NCI-H1930 (cell line): ENCODE measurements around the gene TRMO.

Experiments used
- DNase-seq, 2 experiments: peaks; one replicate each; lab custom pipeline; 2025; lab: John Stamatoyannopoulos, UW

TRMO gene

DNA sequence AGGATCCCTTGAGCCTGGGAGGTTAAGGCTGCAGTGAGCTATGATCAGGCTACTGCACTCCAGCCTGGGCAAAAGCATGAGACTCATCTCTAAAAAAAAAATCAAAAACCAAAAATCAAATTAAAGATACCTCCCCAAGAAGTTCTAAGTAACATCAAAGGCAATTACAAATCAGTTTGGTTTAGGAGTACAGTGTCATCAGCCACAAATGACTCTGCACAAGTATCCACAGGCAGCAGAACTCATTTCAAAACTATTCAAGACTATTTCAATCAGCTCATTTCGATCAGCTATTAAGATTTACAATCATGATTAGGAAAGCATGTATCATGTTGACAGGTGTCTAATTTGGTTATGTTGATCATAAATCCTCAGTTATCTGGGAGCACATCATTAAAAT, 19.1 kb downstream of the TRMO start:
- DNase-seq: no peak

DNA sequence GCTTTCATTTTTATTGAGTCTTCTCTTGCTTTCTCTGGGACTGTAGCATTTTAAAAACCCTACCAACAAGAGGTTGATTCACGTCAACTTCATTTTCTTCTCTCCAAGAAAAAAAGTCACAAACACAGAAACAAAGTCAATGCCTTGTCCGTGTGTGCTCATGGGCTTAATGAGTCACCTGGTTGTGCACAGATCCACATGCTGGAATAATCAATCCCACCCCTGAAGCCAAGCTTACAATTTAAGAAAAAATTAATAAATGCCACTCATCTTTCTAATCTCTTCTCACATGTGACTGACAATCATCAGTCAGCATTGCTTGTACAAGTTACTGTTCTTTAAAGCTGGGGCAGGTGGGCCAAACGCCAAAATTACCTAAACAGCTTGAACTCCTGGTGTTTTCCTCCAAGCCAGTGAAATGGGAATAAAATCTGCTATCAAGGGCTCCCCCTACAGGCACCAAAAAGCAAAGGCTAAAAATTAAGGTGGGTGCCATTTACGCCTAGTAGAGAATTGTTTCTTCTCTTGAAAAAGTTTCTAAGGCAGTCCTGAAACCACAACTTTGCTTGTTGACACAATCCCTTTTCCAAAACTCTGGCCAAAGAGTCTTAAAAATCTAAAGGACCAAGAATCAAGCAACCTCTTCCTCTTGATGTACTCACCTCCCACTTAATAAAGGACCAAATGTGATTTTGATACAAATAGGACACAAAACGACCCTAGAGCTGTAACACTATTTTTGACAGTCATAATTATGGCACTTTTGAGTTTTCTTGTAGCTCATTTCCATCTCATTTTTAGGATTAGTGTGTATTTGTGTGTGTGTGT, 21.3 kb downstream of the TRMO start:
- DNase-seq: peak in 1 of 2 experiments; percentile 16

DNA sequence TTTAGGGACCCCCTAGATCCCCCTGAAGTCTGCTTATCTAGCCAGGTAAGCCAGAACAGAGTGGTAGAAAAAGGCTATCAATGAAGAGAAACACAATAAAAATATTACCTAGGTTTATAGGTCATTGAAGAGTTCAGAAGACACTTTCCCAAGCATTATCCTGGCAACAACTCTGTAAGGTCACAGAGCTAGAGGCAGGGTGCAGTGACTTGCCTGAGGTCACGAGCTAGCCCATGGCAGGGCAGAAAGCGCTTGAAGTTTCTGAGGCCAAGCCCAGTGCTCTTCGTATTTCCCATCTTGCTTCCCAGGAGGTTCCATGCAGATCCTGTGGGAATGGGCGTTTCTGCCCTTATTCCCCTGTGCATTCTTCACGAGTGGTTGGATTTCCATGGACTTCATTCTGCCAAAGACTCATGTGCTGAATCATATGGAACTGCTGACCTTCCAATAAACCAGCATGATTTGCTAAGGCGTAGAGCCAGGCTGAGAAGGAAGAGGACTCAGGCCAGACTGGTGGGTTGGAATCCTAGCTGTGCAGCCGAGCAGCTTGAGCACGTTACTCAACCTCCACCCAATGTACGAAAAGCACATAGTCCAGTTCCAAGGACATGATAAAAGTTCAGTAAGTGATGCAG, 22.1 kb downstream of the TRMO start:
- DNase-seq: no peak

DNA sequence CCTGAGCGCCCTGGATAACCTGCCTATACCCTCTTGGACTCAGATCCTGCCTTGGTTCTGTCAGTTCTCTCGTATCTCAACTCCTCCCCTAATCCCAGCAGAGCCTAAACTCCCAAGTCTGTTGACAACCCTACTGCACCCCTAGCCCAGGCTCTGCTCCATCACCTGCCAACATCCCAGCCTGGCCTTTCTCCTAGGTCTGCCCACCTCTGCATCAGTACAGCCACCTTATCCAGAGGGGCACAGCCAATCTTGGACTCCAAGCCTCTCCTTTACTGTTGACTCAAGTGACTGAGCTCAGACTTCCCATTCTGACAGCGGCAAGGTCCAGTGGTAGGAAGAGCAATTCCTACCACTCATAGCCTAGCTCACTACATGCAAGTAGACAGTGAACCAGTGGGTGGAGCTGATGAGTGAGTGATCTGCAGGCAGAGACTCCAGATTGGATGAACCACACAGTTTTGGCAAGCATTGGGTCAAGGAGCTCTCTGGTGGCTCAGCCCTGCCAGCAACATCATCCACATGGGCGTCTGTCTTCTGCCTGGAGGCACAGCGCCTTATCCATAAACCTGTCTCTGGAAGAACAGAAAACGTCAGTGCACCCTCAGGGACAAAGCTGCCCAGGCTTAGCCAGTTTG, 26.5 kb downstream of the TRMO start:
- DNase-seq: no peak

DNA sequence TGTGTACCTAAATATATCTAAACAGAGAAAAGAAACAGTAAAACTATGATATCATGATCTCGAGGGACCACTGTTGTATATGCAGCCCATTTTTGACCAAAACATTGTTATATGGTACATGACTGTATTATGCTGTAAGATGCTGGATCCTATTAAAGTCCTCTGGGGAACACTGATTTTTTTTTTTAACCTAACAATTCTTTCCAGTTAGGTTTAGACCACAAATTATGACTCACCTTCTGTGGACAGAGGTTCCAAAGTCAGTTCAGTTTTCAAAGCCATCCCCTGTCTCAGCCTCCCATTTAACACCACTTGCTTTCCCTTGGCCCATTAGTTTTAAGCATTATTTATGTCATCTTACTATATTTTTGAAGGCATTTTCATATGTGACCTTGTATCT, 27.1 kb downstream of the TRMO start:
- no peak for DNase-seq

DNA sequence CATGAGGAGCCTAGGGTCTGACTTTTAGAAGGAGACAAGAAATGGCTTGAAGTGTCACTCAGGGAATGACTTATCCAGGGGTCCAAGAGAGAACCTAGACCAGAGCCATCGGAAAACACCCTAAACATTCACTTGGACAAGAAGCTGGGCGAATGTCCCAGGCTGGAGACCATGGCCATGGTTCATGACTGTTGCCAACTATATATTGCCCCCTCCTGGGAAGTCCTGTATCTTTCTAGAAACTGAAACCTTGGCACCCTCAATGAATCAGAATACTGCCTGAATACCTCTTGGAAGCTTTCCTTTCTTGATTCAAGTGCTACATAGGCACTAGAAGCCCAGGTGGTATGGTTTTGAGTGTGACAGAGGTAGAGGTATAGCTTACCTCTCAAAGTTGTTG, 29.9 kb downstream of the TRMO start:
- DNase-seq: no peak

DNA sequence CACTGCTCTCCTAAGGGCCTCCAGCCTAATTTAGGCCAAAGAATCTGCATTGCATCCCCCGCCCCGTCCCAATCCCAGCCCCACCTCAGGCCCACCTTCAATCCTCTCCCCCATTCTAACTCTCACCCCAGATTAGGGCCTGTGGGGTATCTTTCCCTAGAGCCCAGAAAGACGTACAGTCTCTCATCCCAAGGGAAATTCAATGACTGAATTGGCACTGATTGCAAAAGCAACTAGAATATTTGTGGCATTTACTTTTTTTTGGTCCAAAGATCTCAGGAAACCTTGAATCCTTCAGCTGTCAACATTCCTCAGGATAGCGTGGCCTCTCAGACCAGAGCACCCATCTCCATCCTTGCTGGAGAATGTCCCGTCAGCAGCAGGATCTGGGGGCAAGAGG, 30.6 kb downstream of the TRMO start:
- no peak for DNase-seq

DNA sequence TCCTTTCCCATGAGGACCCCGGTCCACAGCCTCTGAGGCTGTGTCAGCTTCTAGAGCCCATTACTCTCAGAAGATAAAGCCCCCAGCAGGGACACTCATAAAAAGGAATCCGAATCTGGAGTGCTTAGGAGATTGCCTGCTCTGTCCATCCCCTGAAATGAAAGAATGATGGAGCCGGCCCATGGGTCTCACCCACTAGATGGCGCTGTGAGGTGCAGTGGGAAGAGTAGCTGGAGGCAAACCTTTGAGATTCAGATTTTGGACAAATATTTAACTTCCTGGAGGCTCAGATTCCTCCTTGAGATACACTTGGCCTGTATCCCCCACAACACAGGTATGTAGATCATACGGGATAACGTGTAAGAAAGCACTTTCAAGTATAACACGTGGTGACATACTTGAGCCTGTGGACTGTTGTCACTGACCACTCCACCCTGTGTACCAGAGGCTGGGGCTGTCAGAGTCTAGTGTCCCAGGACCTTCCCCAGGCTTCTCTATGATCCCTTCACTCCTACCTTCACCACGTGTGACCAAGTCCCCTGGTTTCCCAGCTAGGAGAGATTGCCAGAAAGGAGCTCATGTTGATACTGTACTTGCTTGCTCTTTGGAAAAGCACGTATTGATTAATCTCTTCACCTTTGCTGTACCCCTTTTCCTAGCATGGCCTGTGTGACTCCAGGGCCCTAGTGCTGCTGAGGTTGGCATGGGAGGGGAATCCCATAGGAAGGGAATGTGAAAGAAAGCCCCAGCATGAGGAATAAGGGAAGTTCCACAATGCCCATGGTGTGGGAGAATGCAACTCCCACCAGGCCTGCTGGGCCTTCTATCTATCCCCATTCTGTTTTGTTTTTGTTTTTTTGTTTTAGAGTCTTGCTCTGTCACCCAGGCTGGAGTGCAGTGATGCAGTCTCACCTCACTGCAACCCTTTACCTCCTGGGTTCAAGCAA, 32.1 kb downstream of the TRMO start:
- no peak for DNase-seq

DNA sequence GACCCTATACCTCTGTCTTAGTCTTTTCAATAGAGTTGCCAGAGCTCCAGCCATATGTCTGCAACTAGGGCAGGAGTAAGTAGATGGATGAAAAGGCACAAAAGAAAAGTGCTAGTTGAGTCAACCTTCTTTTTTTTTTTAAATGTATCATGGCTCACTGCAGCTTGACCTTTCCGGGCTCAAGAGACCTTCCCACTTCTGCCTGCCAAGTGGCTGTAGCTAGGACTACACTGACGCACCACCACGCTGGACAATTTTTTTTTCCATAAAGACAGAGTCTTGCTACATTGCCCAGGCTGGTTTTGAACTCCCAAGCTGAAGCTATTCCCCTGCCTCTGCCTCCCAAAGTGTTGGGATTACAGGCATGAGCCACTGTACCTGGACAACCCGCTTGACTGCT, 42.0 kb downstream of the TRMO start:
- DNase-seq: no peak

DNA sequence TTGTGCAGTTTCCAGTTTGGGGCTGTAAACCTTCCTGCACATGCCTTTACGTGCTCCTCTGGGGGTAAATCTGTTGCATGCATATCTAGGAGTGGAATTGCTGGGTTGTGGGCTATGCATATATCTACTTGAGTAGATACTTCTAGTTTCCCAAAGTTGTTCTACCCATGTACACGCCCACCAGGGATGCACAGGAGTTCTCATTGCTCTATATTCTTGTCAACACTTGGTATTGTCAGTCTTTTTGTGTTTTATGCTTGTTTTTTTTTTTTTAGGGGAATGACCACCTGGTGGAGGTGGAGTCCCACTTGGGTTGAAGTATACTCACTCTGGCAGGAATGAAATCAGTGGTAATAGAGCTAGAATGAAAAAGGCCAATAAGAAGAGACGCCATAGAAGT, 46.2 kb downstream of the TRMO start:
- no peak for DNase-seq

DNA sequence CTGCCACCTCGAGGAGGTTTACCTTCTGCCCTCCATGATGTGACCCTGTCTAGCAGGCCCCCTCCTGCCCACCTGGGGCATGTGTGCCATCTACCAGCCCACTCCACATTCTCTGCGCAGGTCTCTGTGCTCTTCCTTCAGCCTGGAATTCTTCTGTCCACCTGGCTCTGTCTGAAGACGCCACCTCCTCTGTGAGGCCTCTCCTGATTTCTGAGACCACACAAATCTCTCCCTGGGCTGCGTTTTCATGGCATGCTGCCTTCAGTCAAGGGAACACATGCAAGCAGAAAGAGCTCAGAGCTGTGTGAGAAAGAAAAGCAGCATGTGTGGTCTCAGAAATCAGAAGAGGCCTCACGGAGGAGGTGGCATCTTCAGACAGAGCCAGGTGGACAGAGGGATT, 47.2 kb downstream of the TRMO start:
- DNase-seq: no peak

DNA sequence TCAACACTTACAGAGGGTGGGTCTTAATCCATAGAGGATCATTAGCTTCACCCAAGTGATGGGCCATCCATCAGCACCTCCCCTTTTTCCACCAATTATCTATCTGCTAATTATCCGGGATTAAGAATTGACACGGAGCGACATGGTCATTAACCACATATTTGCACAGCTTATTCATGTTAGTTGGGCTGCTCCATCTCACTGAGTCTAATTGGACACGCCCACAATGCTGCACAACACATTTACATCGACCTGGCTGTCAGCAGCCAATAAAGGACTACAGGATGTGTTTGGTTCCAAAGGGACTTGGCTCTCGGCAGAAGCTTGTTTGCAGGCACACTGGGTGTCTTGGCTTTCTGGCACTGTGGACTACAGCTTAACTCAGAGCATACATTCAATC, 47.7 kb downstream of the TRMO start:
- DNase-seq: no peak

DNA sequence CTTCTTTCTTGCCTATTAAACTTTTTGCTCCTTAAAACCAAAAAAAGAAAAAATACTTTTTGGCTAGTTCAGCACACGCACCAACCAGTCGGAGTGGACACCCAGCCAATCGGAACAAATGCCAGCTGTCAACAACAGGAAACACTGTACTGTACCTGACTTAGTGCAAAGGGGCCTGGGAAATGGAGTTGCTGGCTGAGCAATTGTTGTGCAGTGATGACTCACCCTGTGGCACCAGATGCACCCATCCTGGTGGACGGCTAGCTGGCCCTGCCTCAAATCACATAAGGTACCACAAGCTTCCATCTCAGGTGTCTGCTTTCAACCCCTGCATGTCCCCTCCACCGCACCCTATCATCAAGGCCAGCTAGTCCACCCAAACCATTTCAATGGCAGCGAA, 48.4 kb downstream of the TRMO start:
- no peak for DNase-seq

DNA sequence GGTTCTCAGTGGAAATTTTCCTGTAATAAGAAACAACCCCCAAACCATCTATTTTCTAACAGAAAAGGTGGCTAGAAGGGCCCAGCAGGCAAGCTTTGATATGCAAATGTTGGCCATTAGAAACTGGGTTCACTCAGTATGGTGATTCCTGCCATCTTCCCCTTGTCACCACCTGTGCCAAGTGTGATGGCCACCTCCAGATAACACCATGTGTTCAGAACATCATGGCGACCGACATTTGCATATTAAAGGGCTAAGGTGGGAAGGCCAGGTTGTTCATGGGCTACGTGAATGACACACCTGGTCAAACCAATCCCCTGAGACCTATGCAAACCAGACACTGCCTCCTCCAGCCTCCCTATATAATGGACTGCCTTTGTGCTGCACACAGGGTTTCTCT, 48.9 kb downstream of the TRMO start:
- DNase-seq: no peak

DNA sequence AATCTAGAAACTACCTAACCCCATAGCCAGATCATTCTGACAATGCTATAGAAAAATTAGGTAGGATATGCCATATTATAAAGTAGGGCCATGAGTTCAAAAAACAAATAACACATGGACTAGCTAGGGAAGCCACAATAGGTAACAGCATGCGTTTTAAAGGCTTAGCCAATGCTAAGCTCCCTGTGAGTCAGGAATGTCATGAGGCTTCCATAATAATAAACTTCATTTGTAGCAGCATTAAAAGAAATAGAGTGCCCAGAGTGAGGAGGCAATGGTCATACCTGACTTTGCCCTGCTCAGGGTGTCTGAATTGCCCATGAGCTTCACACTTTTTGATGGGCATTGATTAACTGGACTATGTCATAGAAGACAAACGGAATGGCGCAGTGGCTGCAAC, 53.4 kb downstream of the TRMO start:
- no peak for DNase-seq

DNA sequence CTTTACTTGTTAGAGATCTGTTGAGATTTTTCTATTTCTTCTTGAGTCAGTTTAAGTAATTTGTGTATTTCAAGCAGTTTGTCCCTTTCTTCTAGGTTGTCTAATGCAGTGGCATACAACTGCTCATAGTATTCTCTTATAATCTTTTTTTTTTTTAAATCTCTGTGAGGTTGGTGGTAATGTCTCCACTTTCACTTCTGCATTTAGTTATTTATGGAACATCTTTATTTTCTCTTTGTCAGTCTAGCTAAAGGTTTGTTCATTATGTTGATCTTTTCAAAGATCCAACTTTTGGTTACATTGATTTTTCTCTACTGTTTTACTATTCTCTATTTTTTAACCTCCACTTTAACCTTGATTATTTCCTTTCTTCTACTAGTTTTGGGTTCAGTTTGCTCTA, 55.5 kb downstream of the TRMO start:
- no peak for DNase-seq

DNA sequence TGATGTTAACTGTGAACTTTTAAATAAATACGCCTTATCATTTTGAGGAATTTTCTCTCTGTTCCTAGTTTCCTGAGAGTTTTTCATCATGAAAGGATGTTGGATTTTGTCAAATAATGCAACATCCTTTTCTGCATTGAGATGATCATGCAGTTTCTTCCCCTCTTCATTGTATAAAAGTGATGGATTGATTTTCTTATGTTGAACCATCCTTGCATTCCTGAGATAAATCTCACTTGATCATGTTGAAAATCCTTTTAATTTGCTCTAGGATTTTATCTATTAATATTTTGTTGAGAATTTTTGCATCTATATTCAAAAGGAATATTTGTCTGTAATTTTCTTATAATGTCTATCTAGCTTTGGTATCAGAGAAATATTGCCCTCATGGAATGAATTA, 56.0 kb downstream of the TRMO start:
- no peak for DNase-seq

DNA sequence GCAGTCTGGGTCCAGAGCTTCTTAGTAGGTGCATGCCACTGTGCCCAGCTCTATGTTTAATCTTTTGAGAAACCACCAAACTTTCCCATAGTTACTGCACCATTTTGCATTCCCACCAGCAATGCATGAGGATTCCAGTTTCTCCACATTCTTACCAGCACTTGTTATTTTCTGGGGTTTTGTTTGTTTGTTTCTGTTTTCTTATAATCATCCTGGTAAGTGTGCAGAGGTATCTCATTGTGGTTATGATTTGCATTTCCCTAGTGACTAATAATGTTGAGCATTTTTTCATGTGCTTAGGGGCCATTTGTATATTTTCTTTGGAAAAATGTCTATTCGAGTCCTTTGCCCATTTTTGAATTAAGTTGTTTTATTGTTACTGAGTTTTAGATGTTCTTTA, 57.9 kb downstream of the TRMO start:
- no peak for DNase-seq

DNA sequence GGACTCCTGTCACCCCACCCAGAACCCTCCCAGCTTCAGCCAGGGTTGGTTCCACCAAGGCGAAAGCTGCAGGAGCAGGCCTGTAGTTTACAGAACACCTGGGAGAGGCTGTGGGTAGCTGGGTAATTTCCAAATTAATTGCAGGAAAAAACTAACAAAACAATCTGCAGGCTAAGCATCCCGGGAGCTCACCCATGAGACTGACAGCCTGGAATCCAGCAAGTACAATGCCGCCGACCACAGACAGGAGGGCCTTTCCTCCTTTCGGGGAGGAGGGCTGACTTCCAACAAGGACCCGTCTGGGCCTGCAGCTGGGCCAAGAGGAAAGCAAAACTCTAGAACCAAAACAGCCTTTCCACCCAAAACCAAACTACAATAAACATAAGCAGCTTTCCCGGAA, 59.0 kb downstream of the TRMO start:
- DNase-seq: no peak

DNA sequence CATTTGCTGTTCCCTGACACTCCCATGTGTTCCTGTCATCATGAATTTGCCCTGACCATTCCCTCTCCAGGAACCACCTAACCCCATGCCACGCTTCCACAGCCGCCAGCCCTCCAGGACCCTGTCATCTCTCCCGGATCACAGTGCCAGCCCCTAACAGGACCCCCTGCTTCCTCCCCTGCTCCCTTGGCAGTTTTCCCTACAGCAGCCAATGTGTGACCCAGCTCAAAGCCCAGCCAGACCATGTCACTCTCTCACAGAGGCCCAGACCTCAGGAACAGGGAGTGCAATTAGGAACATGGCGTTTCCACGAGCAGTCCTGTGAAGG, 61.2 kb downstream of the TRMO start:
- no peak for DNase-seq

DNA sequence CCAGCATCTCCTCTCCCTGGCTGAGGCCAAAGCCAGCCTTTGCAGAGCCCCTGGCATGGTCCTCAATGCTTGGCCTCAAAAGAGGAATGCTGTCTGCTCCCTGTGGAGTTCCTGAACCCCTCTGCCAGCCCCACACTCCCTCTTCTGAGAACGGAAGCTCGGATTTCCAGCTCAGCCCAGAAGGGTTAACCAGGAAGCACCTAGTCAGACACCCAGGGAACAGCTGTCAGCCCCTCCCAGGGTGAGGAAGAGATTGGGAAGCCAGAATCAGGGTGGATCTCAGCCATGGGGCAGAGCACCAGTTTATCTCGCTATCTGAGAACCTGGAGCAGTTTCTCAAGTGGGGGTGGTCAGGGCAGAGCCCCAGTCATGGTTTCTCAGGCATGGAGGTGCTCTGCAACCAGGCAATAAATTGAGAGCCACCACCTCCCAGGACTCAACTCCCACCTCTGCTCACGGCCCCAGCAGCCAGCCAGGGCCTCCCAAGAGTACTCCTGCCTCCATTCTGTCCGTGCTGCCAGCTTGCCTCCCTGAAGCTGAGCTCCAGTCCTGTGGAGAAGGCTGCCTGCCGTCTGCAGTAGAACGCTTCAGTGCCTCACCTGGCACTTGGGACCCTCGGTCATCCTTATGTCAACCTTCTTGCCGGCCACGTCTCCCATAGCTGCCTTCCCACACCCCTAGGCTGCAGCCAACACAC, 61.7 kb downstream of the TRMO start:
- no peak for DNase-seq

DNA sequence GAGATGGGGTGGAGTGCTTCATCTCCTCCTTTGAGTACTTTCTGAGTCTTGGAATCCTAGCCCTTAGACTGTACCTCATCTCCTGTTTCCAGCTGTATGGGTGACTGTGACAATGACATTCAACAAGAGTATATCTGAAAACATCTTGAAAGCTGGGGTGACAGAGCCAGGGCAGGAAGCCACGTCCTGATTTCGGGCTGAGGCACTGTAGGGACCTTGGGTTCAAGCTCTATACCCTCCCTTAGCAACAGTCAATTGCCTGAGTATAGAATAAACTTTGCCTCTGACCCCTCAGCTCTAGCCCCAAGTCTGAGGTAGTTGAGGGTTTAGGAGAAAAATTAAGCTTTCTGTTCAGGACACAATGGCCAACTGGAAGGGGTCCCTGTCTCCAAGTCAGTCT, 63.0 kb downstream of the TRMO start:
- DNase-seq: no peak
